CD4-positive, alpha-beta memory T cell (primary cell): Measurements from ENCODE around the gene PLVAP. TPM values are rescaled to one million over a fixed set of nuclear protein-coding genes. Genes with fewer than 3 reads are reported as not detected.
A peak's percentile ranks its signal among the peaks of the same experiment; 100 is the strongest.

ENCODE experiments used
- CTCF ChIA-PET: fragments of 350-600 bp; sonication (Branson Sonifier 250); formaldehyde crosslinking; loops from one replicate; lab custom pipeline; 2021; ENCODE audit warnings: inconsistent platforms; ENCODE audit not compliant: partially characterized antibody; lab: Charles Lee
- POLR2A ChIA-PET: fragments of 350-600 bp; sonication (Branson Sonifier 250); formaldehyde crosslinking; loops from one replicate; lab custom pipeline; 2021; ENCODE audit not compliant: partially characterized antibody; lab: Charles Lee
- DNase-seq, 5 donors: peaks; one replicate each; pipeline versions ENCODE4 v3.0.0 to v3.0.0-alpha.2; 2020 to 2022; ENCODE audit warnings: mixed read lengths in 1 of 5
- H3K27ac ChIP-seq: one replicate; pipeline ENCODE4 v1.7.0; 2013; ENCODE audit warnings: low read depth, low read length
- H3K27me3 ChIP-seq: 2 replicates; pipeline ENCODE4 v1.7.0; 2013; ENCODE audit warnings: mild to moderate bottlenecking, low read length, moderate library complexity; ENCODE audit not compliant: insufficient read depth
- H3K36me3 ChIP-seq: 2 replicates; pipeline ENCODE4 v1.7.0; 2013; ENCODE audit warnings: mild to moderate bottlenecking, low read length, moderate library complexity; ENCODE audit not compliant: insufficient read depth
- H3K4me1 ChIP-seq: 2 replicates; pipeline ENCODE4 v1.7.0; 2013; ENCODE audit warnings: mild to moderate bottlenecking, low read length, moderate library complexity; ENCODE audit not compliant: insufficient read depth
- H3K4me3 ChIP-seq, 2 donors: one replicate each; pipeline ENCODE4 v1.7.0; 2013; ENCODE audit warnings: low read length in 2 of 2, mild to moderate bottlenecking in 1 of 2
- H3K9me3 ChIP-seq, 2 donors: one replicate each; pipeline ENCODE4 v1.7.0; 2013; ENCODE audit warnings: low read length in 2 of 2, control low read depth in 1 of 2; ENCODE audit not compliant: control insufficient read depth in 1 of 2
- H3K27ac Mint-ChIP-seq, 7 donors: one replicate each; pipeline ENCODE4 v1.8.0; 2020 to 2021; ENCODE audit warnings: mixed read lengths in 7 of 7, mild to moderate bottlenecking in 6 of 7, inconsistent platforms in 3 of 7, moderate library complexity in 3 of 7
- H3K27me3 Mint-ChIP-seq, 2 donors: one replicate each; pipeline ENCODE4 v1.8.0; 2020 to 2021; ENCODE audit warnings: mixed read lengths in 2 of 2
- H3K36me3 Mint-ChIP-seq, 2 donors: one replicate each; pipeline ENCODE4 v1.8.0; 2020 to 2021; ENCODE audit warnings: mixed read lengths in 2 of 2, inconsistent platforms in 1 of 2, mild to moderate bottlenecking in 1 of 2
- H3K4me1 Mint-ChIP-seq, 4 donors: one replicate each; pipeline ENCODE4 v1.8.0; 2020 to 2021; ENCODE audit warnings: mixed read lengths in 4 of 4, mild to moderate bottlenecking in 1 of 4
- H3K4me3 Mint-ChIP-seq, 8 donors: one replicate each; pipeline ENCODE4 v1.8.0; 2020 to 2021; ENCODE audit warnings: mixed read lengths in 8 of 8, mild to moderate bottlenecking in 7 of 8, moderate library complexity in 6 of 8, inconsistent platforms in 3 of 8
- H3K9me3 Mint-ChIP-seq, 8 donors: one replicate each; pipeline ENCODE4 v1.8.0; 2020 to 2021; ENCODE audit warnings: mixed read lengths in 8 of 8, mild to moderate bottlenecking in 5 of 8, inconsistent platforms in 3 of 8, moderate library complexity in 1 of 8
- intact Hi-C: fragments of 100-400 bp; cut with micrococcal nuclease; formaldehyde crosslinking; loops from one replicate; pipeline ENCODE4 v1.15.1; 2023
- polyA plus RNA-seq, 2 donors: library from polyadenylated mRNA; unstranded; fragments of 300-500 nt; fragmentation: Illumina TruSeq; gene quantifications; one replicate each; pipeline ENCODE4 v1.2.3, GENCODE V29; 2021
- total RNA-seq, 2 experiments: library from RNA; stranded (reverse); gene quantifications; one replicate each; pipeline ENCODE4 v1.2.3, GENCODE V29; 2021

Gene PLVAP
- total and polyA plus RNA-seq, 4 experiments from 2014 or later: 0.23 TPM; not detected in 3

- POLR2A ChIA-PET: interaction anchor here (1.4 to 3.7 kb wide), 3 partner anchors 12 to 14 kb away, joined by 4 to 10 read pairs (median 9); partner anchors contain the start of genes ANO8 and DDA1
- H3K27me3 ChIP-seq: no peaks in the 10 kb centered on the region
- peaks cover 16% of the 10 kb centered on the region for H3K36me3 ChIP-seq
- Mint-ChIP-seq H3K4me3 (peak overlapping the region in 2 of 8 donors; percentile 18 to 32), H3K27ac (peak overlapping the region in 3 of 7 donors; percentile 41 to 74 (median 63)), H3K27me3 (no peaks in the 10 kb centered on the region), H3K4me1 (peaks cover 0 to 10% (median 4%) of the 10 kb centered on the region in 4 donors), H3K9me3 (no peaks in the 10 kb centered on the region), H3K36me3 (peaks cover 9 to 17% of the 10 kb centered on the region in 2 donors)
- no peak for DNase-seq
- H3K4me3 ChIP-seq: no peak overlapping the region
- CTCF ChIA-PET: no interaction called here
- no peak overlapping the region for H3K27ac ChIP-seq
- H3K4me1 ChIP-seq: peaks cover 3% of the 10 kb centered on the region
- intact Hi-C loops: no loop called here
- H3K9me3 ChIP-seq: no peaks in the 10 kb centered on the region
These were observed 54.3 kb downstream of the PLVAP start for GRCh38 chr19:17322854-17323253.

GRCh38 chr19:17321655-17322489 lies 55.3 kb downstream of the PLVAP start:
- Histone ChIP-seq H3K36me3 (peaks cover 16% of the 10 kb centered on the region), H3K9me3 (no peaks in the 10 kb centered on the region), H3K27ac (no peak overlapping the region), H3K4me1 (peaks cover 3% of the 10 kb centered on the region), H3K27me3 (no peaks in the 10 kb centered on the region), H3K4me3 (no peak overlapping the region)
- H3K4me3 Mint-ChIP-seq: no peak overlapping the region
- no peaks in the 10 kb centered on the region for H3K9me3 Mint-ChIP-seq
- no peak for DNase-seq
- H3K27ac Mint-ChIP-seq: peak overlapping the region in 2 of 7 donors; percentile 53 to 74
- peaks cover 9 to 19% of the 10 kb centered on the region in 2 donors for H3K36me3 Mint-ChIP-seq
- H3K27me3 Mint-ChIP-seq: no peaks in the 10 kb centered on the region
- ChIA-PET POLR2A (interaction anchor here (1.4 to 2.0 kb wide), 3 partner anchors 11 to 13 kb away, joined by 4 to 9 read pairs (median 8); partner anchors contain the start of genes ANO8 and DDA1), CTCF (interaction anchor here (1.3 kb wide), 1 partner anchor 17 kb away, joined by 6 read pairs; the partner anchor contains the start of gene MRPL34)
- peaks cover 0 to 10% (median 4%) of the 10 kb centered on the region in 4 donors for H3K4me1 Mint-ChIP-seq
- intact Hi-C loops: no loop called here

- H3K36me3 Mint-ChIP-seq: peaks cover 17 to 28% of the 10 kb centered on the region in 2 donors
- Histone ChIP-seq H3K9me3 (no peaks in the 10 kb centered on the region), H3K27ac (no peak overlapping the region), H3K27me3 (no peaks in the 10 kb centered on the region), H3K36me3 (peaks cover 22% of the 10 kb centered on the region), H3K4me1 (peaks cover 3% of the 10 kb centered on the region), H3K4me3 (no peak overlapping the region)
- DNase-seq: no peak
- H3K9me3 Mint-ChIP-seq: no peaks in the 10 kb centered on the region
- H3K4me1 Mint-ChIP-seq: peaks cover 0 to 17% (median 4%) of the 10 kb centered on the region in 4 donors
- no peak overlapping the region for H3K4me3 Mint-ChIP-seq
- H3K27me3 Mint-ChIP-seq: no peaks in the 10 kb centered on the region
- ChIA-PET POLR2A (no interaction called here), CTCF (no interaction called here)
- intact Hi-C loops: no loop called here
- H3K27ac Mint-ChIP-seq: no peak overlapping the region
These were observed 56.7 kb downstream of the PLVAP start for GRCh38 chr19:17320435-17320834.

- DNase-seq: no peak
- H3K9me3 ChIP-seq: no peaks in the 10 kb centered on the region
- no peak overlapping the region for H3K4me3 ChIP-seq
- Mint-ChIP-seq H3K4me1 (peaks cover 0 to 17% (median 4%) of the 10 kb centered on the region in 4 donors), H3K27me3 (no peaks in the 10 kb centered on the region), H3K27ac (no peak overlapping the region), H3K9me3 (no peaks in the 10 kb centered on the region), H3K4me3 (no peak overlapping the region), H3K36me3 (peaks cover 17 to 30% of the 10 kb centered on the region in 2 donors)
- H3K27ac ChIP-seq: no peak overlapping the region
- peaks cover 3% of the 10 kb centered on the region for H3K4me1 ChIP-seq
- ChIA-PET CTCF (no interaction called here), POLR2A (no interaction called here)
- peaks cover 26% of the 10 kb centered on the region for H3K36me3 ChIP-seq
- no peaks in the 10 kb centered on the region for H3K27me3 ChIP-seq
- intact Hi-C loops: no loop called here
These were observed 57.5 kb downstream of the PLVAP start for GRCh38 chr19:17319473-17320238.

- Mint-ChIP-seq H3K36me3 (peaks cover 17 to 31% of the 10 kb centered on the region in 2 donors), H3K27ac (no peak overlapping the region), H3K9me3 (no peaks in the 10 kb centered on the region), H3K4me3 (no peak overlapping the region), H3K27me3 (no peaks in the 10 kb centered on the region), H3K4me1 (peaks cover 0 to 17% (median 4%) of the 10 kb centered on the region in 4 donors)
- ChIA-PET CTCF (no interaction called here), POLR2A (interaction anchor here (0.8 kb wide), 1 partner anchor 10 kb away, joined by 3 read pairs; no protein-coding TSS in a partner anchor)
- no peak overlapping the region for H3K27ac ChIP-seq
- intact Hi-C loops: no loop called here
- H3K9me3 ChIP-seq: no peaks in the 10 kb centered on the region
- peaks cover 33% of the 10 kb centered on the region for H3K36me3 ChIP-seq
- H3K27me3 ChIP-seq: no peaks in the 10 kb centered on the region
- no peak overlapping the region for H3K4me3 ChIP-seq
- DNase-seq: no peak
- peaks cover 3% of the 10 kb centered on the region for H3K4me1 ChIP-seq
These were observed 58.2 kb downstream of the PLVAP start for GRCh38 chr19:17318966-17319365.

GRCh38 chr19:17314007-17314593 lies 63.0 kb downstream of the PLVAP start:
- Mint-ChIP-seq H3K9me3 (no peaks in the 10 kb centered on the region), H3K36me3 (peaks cover 11 to 24% of the 10 kb centered on the region in 2 donors), H3K27ac (peak overlapping the region in 1 of 7 donors; percentile 8), H3K27me3 (no peaks in the 10 kb centered on the region), H3K4me3 (no peak overlapping the region), H3K4me1 (peaks cover 15 to 36% (median 22%) of the 10 kb centered on the region in 4 donors)
- Histone ChIP-seq H3K9me3 (no peaks in the 10 kb centered on the region), H3K27ac (no peak overlapping the region), H3K36me3 (peaks cover 29% of the 10 kb centered on the region), H3K27me3 (no peaks in the 10 kb centered on the region), H3K4me1 (peaks cover 24% of the 10 kb centered on the region), H3K4me3 (no peak overlapping the region)
- ChIA-PET POLR2A (no interaction called here), CTCF (no interaction called here)
- peak in 1 of 5 donors; percentile 30 for DNase-seq
- intact Hi-C loops: no loop called here
